Esophagus squamous epithelium (tissue), 5 donors: ENCODE measurements around the gene MYOCD. TPM values are rescaled to one million over a fixed set of nuclear protein-coding genes. Genes with fewer than 3 reads are reported as not detected.

Experiments
- DNase-seq: peaks from one replicate; lab custom pipeline; 2025; lab: John Stamatoyannopoulos, UW
- H3K27ac ChIP-seq, 4 donors: fragments of 200-600 bp; sonication (generic); one replicate each; pipeline ENCODE4 v1.5.1; 2016 to 2019; ENCODE audit warnings: mild to moderate bottlenecking in 1 of 4
- H3K27me3 ChIP-seq, 4 donors: fragments of 200-600 bp; sonication (generic); 1 replicate in 3 of 4; 2 replicates in 1 of 4; pipeline versions ENCODE4 v1.5.1 to v1.6.0; 2017 to 2021; ENCODE audit warnings: antibody characterized with exemption in 1 of 4
- H3K36me3 ChIP-seq, 3 donors: fragments of 200-600 bp; sonication (generic); one replicate each; pipeline ENCODE4 v1.5.1; 2016 to 2019
- H3K4me1 ChIP-seq, 3 donors: fragments of 200-600 bp; sonication (generic); one replicate each; pipeline ENCODE4 v1.5.1; 2017 to 2019
- H3K4me3 ChIP-seq, 4 donors: fragments of 200-600 bp; sonication (generic); 1 replicate in 3 of 4; 2 replicates in 1 of 4; pipeline ENCODE4 v1.5.1; 2016 to 2019; ENCODE audit warnings: mild to moderate bottlenecking in 2 of 4, moderate library complexity in 1 of 4
- H3K9me3 ChIP-seq, 3 donors: fragments of 200-600 bp; sonication (generic); one replicate each; pipeline ENCODE4 v1.5.1; 2016 to 2019
- POLR2A ChIP-seq, 4 donors: fragments of 450-650 bp; IDR thresholded peaks; one replicate each; pipeline ENCODE4 v1.6.1; 2017; ENCODE audit warnings: antibody characterized with exemption in 4 of 4, mild to moderate bottlenecking in 4 of 4, moderate library complexity in 3 of 4
- WGBS, 2 donors: methylation state at CpG; one replicate each; pipeline ENCODE4 v1.1.5; 2018; 5-methylcytosine and 5-hydroxymethylcytosine counted together
- intact Hi-C: fragments of 100-400 bp; cut with DNase I; formaldehyde crosslinking; loops from one replicate; pipeline ENCODE4 v1.15.0; 2022
- total RNA-seq, 4 donors: library from RNA; depleted of rRNA; stranded (reverse); fragments of >200 nt; gene quantifications; one replicate each; pipeline ENCODE4 v1.1.0, GENCODE V29; 2016
- TF ChIP-seq, protein P1 (sequence below), 6 experiments: fragments of 450-650 bp in 4 of 6; fragments of 200-600 bp in 2 of 6; sonication (generic) in 2 of 6; IDR thresholded peaks; one replicate each; pipeline ENCODE4 v1.5.1; 2016 to 2019; ENCODE audit warnings: antibody characterized with exemption in 6 of 6, mild to moderate bottlenecking in 4 of 6, moderate library complexity in 4 of 6
- donor health status: DM: yes; HTN: yes; CAD: no.

The MYOCD gene
- total RNA-seq, 4 donors from 2014 or later = 2.3 to 27.5 (median 7.8) TPM

- no peak for DNase-seq
These were observed 147.2 kb downstream of the MYOCD start for GRCh38 chr17:12812877-12813276.

GRCh38 chr17:12813664-12814063 lies 148.0 kb downstream of the MYOCD start:
- intact Hi-C loops = no loop called here
- Histone ChIP-seq H3K36me3 (no peaks in the 10 kb centered on the region), H3K4me3 (no peak overlapping the region), H3K9me3 (peaks cover 0 to 11% (median 0%) of the 10 kb centered on the region in 3 donors), H3K27me3 (no peaks in the 10 kb centered on the region), H3K27ac (no peak overlapping the region), H3K4me1 (no peaks in the 10 kb centered on the region)
- DNase-seq = no peak
- WGBS, 2 donors = 68 to 80% methylated on average over 8 to 9 of the region's 9 CpGs
- TF ChIP-seq, protein P1, sequence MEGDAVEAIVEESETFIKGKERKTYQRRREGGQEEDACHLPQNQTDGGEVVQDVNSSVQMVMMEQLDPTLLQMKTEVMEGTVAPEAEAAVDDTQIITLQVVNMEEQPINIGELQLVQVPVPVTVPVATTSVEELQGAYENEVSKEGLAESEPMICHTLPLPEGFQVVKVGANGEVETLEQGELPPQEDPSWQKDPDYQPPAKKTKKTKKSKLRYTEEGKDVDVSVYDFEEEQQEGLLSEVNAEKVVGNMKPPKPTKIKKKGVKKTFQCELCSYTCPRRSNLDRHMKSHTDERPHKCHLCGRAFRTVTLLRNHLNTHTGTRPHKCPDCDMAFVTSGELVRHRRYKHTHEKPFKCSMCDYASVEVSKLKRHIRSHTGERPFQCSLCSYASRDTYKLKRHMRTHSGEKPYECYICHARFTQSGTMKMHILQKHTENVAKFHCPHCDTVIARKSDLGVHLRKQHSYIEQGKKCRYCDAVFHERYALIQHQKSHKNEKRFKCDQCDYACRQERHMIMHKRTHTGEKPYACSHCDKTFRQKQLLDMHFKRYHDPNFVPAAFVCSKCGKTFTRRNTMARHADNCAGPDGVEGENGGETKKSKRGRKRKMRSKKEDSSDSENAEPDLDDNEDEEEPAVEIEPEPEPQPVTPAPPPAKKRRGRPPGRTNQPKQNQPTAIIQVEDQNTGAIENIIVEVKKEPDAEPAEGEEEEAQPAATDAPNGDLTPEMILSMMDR (IDR thresholded peaks at IDR 0.05) = no peak
- no peak for TF ChIP-seq POLR2A (IDR thresholded peaks at IDR 0.05)

More at GRCh38 chr17:12812877-12813276, 147.2 kb downstream of the MYOCD start:
- Histone ChIP-seq H3K4me1 (no peaks in the 10 kb centered on the region), H3K4me3 (no peak overlapping the region), H3K27ac (no peak overlapping the region), H3K27me3 (no peaks in the 10 kb centered on the region), H3K9me3 (peaks cover 0 to 17% (median 0%) of the 10 kb centered on the region in 3 donors), H3K36me3 (no peaks in the 10 kb centered on the region)
- 31 to 70% methylated on average over 5 of the region's 5 CpGs for WGBS, 2 donors
- intact Hi-C loops = no loop called here
- TF ChIP-seq, protein P1 (IDR thresholded peaks at IDR 0.05) = no peak
- no peak for TF ChIP-seq POLR2A (IDR thresholded peaks at IDR 0.05)

DNA sequence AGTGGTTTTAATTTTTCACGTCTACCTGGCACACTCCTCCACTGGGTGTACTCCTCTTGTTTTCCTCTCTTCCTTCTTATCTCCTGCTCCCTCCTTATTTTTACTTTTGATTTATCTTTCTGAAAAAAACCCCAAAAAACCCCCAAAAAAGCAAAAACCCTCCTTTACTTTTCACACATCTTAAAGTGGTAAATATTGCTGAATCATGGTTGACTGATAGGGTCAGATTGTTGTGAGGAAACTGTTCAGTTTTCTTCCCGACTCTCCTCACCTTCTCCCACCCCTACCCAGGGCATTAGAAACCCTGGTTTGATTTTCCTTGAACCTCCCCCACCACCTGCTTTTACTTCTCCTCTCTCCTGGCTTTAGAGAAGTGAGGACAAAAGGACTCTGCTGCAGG lies 149.0 kb downstream of the MYOCD start:
- Histone ChIP-seq H3K4me3 (no peak overlapping the region), H3K27ac (no peak overlapping the region), H3K9me3 (peaks cover 0 to 2% (median 0%) of the 10 kb centered on the region in 3 donors), H3K4me1 (no peaks in the 10 kb centered on the region), H3K27me3 (no peaks in the 10 kb centered on the region), H3K36me3 (no peaks in the 10 kb centered on the region)
- intact Hi-C loops = no loop called here
- WGBS, 2 donors = 72 to 75% methylated on average over 2 of the region's 2 CpGs
- TF ChIP-seq, protein P1 (IDR thresholded peaks at IDR 0.05) = no peak
- TF ChIP-seq POLR2A (IDR thresholded peaks at IDR 0.05) = no peak
- no peak for DNase-seq

GRCh38 chr17:12815642-12816141 lies 150.0 kb downstream of the MYOCD start:
- no peak for DNase-seq
- no peaks in the 10 kb centered on the region for H3K27me3 ChIP-seq
- intact Hi-C loops = no loop called here
- H3K9me3 ChIP-seq = no peaks in the 10 kb centered on the region
- WGBS, 2 donors = 55 to 60% methylated on average over 3 of the region's 3 CpGs
- no peaks in the 10 kb centered on the region for H3K36me3 ChIP-seq
- no peak overlapping the region for H3K27ac ChIP-seq
- no peak overlapping the region for H3K4me3 ChIP-seq
- peaks cover 0 to 1% (median 0%) of the 10 kb centered on the region in 3 donors for H3K4me1 ChIP-seq
- TF ChIP-seq, protein P1 (IDR thresholded peaks at IDR 0.05) = no peak
- no peak for TF ChIP-seq POLR2A (IDR thresholded peaks at IDR 0.05)

Other genes with a start within 250 kb of the MYOCD start
- gene ARHGAP44, start 123.6 kb downstream of the MYOCD start, total RNA-seq = 1 to 10 TPM in 1 of 4 donors, under 1 TPM in 3; 0.61 to 1.9 (median 0.89) TPM